Motor neuron (in vitro differentiated cells): ENCODE measurements around the gene BAG5. TPM values are rescaled to one million over a fixed set of nuclear protein-coding genes. Genes with fewer than 3 reads are reported as not detected.

ENCODE experiments used
- ATAC-seq, 8 experiments: fragments of 200-7000 bp; cut with Tn5 transposase; replicated peaks in 6 of 8; 2 replicates each; pipeline ENCODE4 v1.8.0; 2021; ENCODE audit warnings: mild to moderate bottlenecking in 8 of 8, moderate library complexity in 8 of 8
- H3K27ac ChIP-seq, 2 donors: fragments of 250-450 bp; sonication (Bioruptor Pico); 2 replicates each; pipeline ENCODE4 v1.9.0; 2021; ENCODE audit warnings: antibody characterized with exemption in 2 of 2, mild to moderate bottlenecking in 2 of 2, moderate library complexity in 1 of 2
- H3K4me1 ChIP-seq, 2 donors: fragments of 250-450 bp; sonication (Bioruptor Pico); replicated peaks in 1 of 2; 2 replicates each; pipeline ENCODE4 v1.6.1; 2021; ENCODE audit warnings: antibody characterized with exemption in 2 of 2, mild to moderate bottlenecking in 2 of 2, moderate library complexity in 1 of 2
- H3K4me3 ChIP-seq, 5 donors: fragments of 250-450 bp; sonication (Bioruptor Pico); 2 replicates each; pipeline ENCODE4 v1.9.0; 2021; ENCODE audit warnings: antibody characterized with exemption in 5 of 5, mild to moderate bottlenecking in 5 of 5, moderate library complexity in 4 of 5
- WGBS, 10 experiments: fragments of 450-650 bp; shearing (Covaris generic); methylation state at CpG; one replicate each; pipeline ENCODE4 v1.0.0; 2022; 5-methylcytosine and 5-hydroxymethylcytosine counted together
- in situ Hi-C, 9 experiments: fragments of 400-800 bp; cut with MboI; loops; one replicate each; pipeline ENCODE4 v1.15.0; 2021; ENCODE audit warnings: low sequenced_read_pairs in 9 of 9, low pct_unique_long_range_greater_than_20kb in 2 of 9; ENCODE audit not compliant: unreplicated experiment in 9 of 9
- total RNA-seq, 8 experiments: library from RNA; unstranded; fragments of 300-600 nt; gene quantifications; 2 replicates each; pipeline versions ENCODE4 v1.2.3 to v1.2.4, GENCODE V29; 2022

BAG5 gene
- total RNA-seq, 8 experiments from 2014 or later: 23.0 to 34.5 (median 26.7) TPM

- H3K4me3 ChIP-seq: peak overlapping the region; percentile 55 to 100 (median 93)
- H3K27ac ChIP-seq: peak overlapping the region; percentile 97 to 99
- WGBS, 10 experiments: 0 to 14% (median 3%) methylated on average over 1 to 21 of the region's 36 CpGs
- peaks cover 16 to 49% of the 10 kb centered on the region in 2 donors for H3K4me1 ChIP-seq
- peak; percentile 11 to 53 (median 24) for ATAC-seq
- in situ Hi-C loops: no loop called here
Measured at GRCh38 chr14:103561381-103562178, 877 bp downstream of the BAG5 start.

GRCh38 chr14:103560691-103561090, 1.8 kb downstream of the BAG5 start:
- H3K4me1 ChIP-seq: peaks cover 16 to 49% of the 10 kb centered on the region in 2 donors
- no peak overlapping the region for H3K27ac ChIP-seq
- 43 to 100% (median 83%) methylated on average over 2 to 8 of the region's 8 CpGs for WGBS, 10 experiments
- H3K4me3 ChIP-seq: peak overlapping the region in 3 of 5 donors; percentile 75 to 100 (median 93)
- in situ Hi-C loops: no loop called here
- no peak for ATAC-seq

DNA sequence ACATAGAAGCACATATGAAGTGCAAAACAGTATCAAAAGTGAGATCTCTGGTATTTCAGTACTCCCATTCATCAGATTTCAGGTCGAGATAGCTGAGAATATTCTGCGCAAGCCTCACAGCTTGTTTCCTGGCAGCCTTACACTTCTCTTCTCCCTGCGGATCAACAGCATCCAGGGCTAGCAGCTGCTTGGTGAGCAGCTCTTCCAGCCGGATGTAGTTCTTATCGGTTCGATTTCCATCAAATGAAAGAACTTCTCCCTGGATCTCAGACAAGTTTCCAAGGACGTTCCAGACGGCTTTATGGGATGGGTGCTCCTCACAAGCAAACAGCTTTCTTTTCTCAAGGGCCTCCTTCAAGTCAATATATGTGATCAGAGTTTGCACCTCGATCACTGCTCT, 2.7 kb downstream of the BAG5 start:
- no peak for ATAC-seq
- Histone ChIP-seq H3K4me1 (peaks cover 16 to 49% of the 10 kb centered on the region in 2 donors), H3K27ac (no peak overlapping the region), H3K4me3 (no peak overlapping the region)
- in situ Hi-C loops: no loop called here
- 60 to 100% (median 91%) methylated on average over 1 to 9 of the region's 9 CpGs for WGBS, 10 experiments

GRCh38 chr14:103558071-103558882, 4.2 kb downstream of the BAG5 start:
- no peak for ATAC-seq
- no peak overlapping the region for H3K27ac ChIP-seq
- in situ Hi-C loops: no loop called here
- H3K4me3 ChIP-seq: no peak overlapping the region
- 52 to 94% (median 84%) methylated on average over 3 to 12 of the region's 16 CpGs; no CpG with 5 or more reads in 2 of the 10 experiments for WGBS, 10 experiments
- H3K4me1 ChIP-seq: peaks cover 16 to 44% of the 10 kb centered on the region in 2 donors

DNA sequence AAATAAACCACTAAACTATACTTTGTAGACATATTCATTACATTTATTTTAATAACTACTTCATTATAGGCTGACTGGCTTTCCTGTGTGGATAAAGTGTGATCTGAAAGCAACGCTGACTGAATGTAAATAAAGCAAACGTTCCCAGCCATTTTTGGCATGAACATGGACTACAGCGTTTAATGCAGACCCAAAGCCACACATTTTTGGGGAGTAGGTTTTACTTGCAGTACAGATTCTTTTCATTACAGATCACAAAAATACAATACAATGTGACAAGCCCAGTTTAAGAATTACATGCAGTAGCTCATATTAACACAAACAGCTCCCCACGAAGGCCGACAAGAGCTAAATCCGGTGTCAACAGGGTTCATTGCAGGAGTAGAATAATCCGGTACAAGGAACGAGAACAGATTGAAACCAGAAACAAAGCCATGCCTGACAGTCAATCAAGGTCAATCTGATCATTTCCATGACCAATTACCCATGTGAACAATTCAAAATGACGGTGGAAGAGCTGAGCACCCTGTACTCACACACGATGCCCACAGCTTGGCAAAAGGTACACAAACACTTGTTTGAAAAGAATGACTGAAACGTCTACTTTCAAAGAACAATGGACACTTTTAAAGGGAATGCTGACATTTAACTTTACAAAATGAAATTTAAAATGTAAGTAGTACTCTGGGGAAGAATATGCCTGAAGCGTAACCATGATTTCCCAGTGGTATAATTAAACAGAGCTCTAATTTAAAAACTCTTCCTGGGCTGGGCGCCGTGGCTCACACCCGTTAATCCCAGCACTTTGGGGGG, 5.3 kb downstream of the BAG5 start:
- in situ Hi-C loops: no loop called here
- H3K4me1 ChIP-seq: peaks cover 16 to 44% of the 10 kb centered on the region in 2 donors
- 45 to 83% (median 73%) methylated on average over 2 to 14 of the region's 15 CpGs for WGBS, 10 experiments
- ATAC-seq: no peak
- H3K27ac ChIP-seq: no peak overlapping the region
- no peak overlapping the region for H3K4me3 ChIP-seq

DNA sequence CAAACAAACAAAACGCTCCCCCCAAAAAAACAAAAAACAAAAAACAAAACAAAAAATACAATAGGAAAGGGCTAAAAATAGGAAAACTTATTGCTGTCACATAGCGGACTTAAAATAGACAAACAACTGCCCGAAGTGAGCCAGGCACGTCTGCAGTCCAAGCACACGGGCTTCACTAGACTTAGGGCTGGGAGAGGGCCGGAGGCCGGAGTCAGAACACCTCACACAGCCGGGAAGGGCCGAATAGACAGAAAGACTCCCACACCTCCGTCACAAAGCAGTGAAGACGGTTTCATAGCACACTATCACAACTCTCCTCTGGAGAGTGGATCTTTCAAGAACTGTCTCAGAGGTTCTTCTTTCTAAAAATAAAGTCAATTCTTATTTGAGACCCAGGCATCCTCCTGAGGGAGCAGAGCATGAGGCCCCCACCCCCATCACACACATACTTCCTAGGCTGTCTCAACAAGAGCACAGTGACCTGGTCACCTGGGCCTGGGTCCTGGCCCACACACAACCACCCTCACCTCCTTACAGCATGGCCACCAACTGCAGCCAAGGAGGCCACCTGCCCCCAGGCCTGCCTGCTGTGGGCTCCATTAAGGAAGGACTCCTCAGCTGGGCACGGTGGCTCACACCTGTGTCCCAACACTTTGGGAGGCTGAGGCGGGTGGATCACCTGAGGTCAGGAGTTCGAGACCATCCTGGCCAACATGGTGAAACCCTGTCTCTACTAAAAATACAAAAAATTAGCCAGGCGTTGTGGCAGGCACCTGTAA, 6.7 kb downstream of the BAG5 start:
- ATAC-seq: peak in 1 of 8 experiments; percentile 9
- in situ Hi-C loops: no loop called here
- Histone ChIP-seq H3K4me1 (peaks cover 10 to 39% of the 10 kb centered on the region in 2 donors), H3K4me3 (no peak overlapping the region), H3K27ac (no peak overlapping the region)
- WGBS, 10 experiments: 76 to 100% (median 92%) methylated on average over 1 to 11 of the region's 15 CpGs; no CpG with 5 or more reads in 5 of the 10 experiments

- WGBS, 10 experiments: 80 to 100% (median 92%) methylated on average over 2 to 9 of the region's 11 CpGs; no CpG with 5 or more reads in 3 of the 10 experiments
- in situ Hi-C loops: no loop called here
- ATAC-seq: no peak
Measured at GRCh38 chr14:103552846-103553210, 9.6 kb downstream of the BAG5 start.

DNA sequence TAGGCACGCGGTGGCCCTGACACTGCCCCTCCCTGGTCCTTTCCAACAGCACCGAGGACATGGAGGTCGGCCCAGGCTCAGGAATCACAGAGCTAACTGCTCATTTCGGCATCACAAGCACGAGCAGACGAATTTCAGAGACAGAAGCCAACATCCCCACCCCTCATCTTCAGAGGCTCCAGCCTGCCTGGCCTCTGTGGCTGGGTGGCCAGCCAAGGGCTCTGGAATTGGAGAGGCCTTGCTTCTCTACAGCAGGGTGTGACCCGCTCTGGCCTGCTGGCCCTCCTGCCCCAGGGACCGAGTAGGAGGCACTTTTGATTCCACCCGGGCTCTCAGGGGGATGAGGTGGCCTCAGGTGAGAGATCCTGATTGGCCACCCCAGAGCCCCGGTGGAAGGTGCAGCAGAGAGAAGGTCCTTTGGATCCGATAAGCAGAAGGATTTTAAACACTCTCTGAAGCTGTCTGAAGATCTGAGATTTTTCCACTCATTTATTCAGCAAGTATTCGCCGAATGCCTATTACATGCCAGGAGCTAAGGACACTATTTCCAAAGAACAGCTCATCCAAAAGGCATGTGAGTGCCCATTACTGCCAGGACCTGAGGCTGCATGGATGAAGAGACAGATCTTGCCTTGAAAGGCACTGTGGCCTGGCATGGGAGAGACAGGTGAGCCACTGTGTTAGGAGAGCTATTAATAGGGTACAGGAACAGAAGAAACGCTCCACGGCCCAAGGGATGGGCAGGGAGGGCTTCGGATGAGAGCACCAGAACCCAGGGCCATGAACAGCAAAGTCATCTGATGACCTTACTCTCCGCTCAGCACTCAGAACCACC, 10.2 kb downstream of the BAG5 start:
- Histone ChIP-seq H3K27ac (no peak overlapping the region), H3K4me3 (no peak overlapping the region), H3K4me1 (peaks cover 15 to 17% of the 10 kb centered on the region in 2 donors)
- ATAC-seq: peak in 3 of 8 experiments; percentile 8 to 53 (median 53)
- in situ Hi-C loops: no loop called here
- WGBS, 10 experiments: 11 to 100% (median 82%) methylated on average over 2 to 11 of the region's 18 CpGs; no CpG with 5 or more reads in 5 of the 10 experiments

More at GRCh38 chr14:103552846-103553210, 9.6 kb downstream of the BAG5 start:
- H3K27ac ChIP-seq: no peak overlapping the region
- no peak overlapping the region for H3K4me3 ChIP-seq
- peaks cover 16 to 23% of the 10 kb centered on the region in 2 donors for H3K4me1 ChIP-seq

DNA sequence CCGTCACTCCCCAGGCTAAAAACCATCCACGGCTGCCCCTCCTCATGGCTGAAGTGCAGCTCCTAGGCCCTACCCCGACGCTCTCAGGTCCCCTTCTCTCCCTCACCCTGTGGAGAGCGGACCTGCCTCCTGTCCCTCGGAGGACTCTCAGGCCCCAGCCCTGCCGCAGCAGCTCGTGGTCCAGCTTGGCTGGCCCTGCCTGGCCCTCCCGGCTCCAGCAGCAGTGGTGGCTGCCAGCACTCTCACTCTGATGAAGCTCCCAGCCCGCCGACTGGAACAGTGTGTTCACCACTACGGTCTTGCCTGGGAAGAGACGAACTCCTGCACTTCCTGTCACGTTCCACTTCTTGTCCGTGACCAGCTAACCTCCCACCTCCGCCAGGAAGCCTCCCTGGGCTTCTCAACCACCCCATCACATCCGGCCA, 11.1 kb downstream of the BAG5 start:
- H3K4me1 ChIP-seq: peaks cover 12 to 20% of the 10 kb centered on the region in 2 donors
- H3K27ac ChIP-seq: no peak overlapping the region
- peak in 1 of 8 experiments; percentile 3 for ATAC-seq
- in situ Hi-C loops: no loop called here
- no peak overlapping the region for H3K4me3 ChIP-seq
- WGBS, 10 experiments: 0 to 100% (median 85%) methylated on average over 1 to 5 of the region's 17 CpGs; no CpG with 5 or more reads in 5 of the 10 experiments

- Histone ChIP-seq H3K4me1 (peaks cover 12 to 24% of the 10 kb centered on the region in 2 donors), H3K4me3 (no peak overlapping the region), H3K27ac (no peak overlapping the region)
- in situ Hi-C loops: no loop called here
- 20 to 80% (median 60%) methylated on average over 1 of the region's 22 CpGs; no CpG with 5 or more reads in 7 of the 10 experiments for WGBS, 10 experiments
- peak in 7 of 8 experiments; percentile 3 to 77 (median 32) for ATAC-seq
Measured at GRCh38 chr14:103550451-103551337, 11.8 kb downstream of the BAG5 start.
